ENCODE measurements around the gene HLX. TPM values are rescaled to one million over a fixed set of nuclear protein-coding genes. Genes with fewer than 3 reads are reported as not detected.

Gene HLX
- total RNA-seq, 6 experiments from 2014 or later, result 5.5 to 10.8 (median 6.7) TPM

GRCh38 chr1:220896092-220896491 lies 16.8 kb downstream of the HLX start:
- intact Hi-C loops (cut with DNase I), result no loop called here
- Histone ChIP-seq H3K4me3 (no peak overlapping the region), H3K36me3 (no peaks in the 10 kb centered on the region), H3K27me3 (peaks cover 0 to 30% of the 10 kb centered on the region in 2 donors), H3K9me3 (no peaks in the 10 kb centered on the region), H3K4me1 (peaks cover 0 to 12% (median 5%) of the 10 kb centered on the region in 4 donors), H3K27ac (no peak overlapping the region)
- 80% methylated on average over 9 of the region's 12 CpGs for WGBS (ENCODE audit: insufficient coverage, low coverage, low lambda C conversion rate, missing lambda C conversion rate)
- DNase-seq, result no peak
- TF ChIP-seq POLR2A (IDR thresholded peaks at IDR 0.05) (no peak), CTCF (IDR thresholded peaks at IDR 0.05) (no peak)
- no peak for ATAC-seq

DNA sequence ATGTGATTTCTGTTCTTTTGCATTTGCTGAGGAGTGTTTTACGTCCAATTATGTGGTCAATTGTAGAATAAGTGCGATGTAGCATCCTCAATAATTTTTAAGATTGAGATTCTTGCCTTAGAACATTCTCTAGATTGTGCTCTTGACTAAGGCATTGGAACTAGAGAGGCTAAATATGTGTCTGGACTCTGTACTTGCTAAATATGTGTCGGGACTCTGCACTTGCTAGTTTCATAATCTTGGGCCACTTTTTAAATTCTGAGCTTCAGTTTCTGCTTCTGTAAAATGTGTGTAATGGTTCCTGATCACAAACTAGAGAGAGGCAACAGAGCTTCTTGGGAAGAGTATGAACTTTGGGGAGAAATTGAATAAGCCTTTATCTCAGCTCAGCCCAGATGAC lies 21.6 kb downstream of the HLX start:
- Histone ChIP-seq H3K4me1 (no peaks in the 10 kb centered on the region), H3K36me3 (no peaks in the 10 kb centered on the region), H3K9me3 (no peaks in the 10 kb centered on the region), H3K27ac (no peak overlapping the region), H3K4me3 (no peak overlapping the region), H3K27me3 (no peaks in the 10 kb centered on the region)
- intact Hi-C loops (cut with DNase I), result no loop called here
- TF ChIP-seq POLR2A (IDR thresholded peaks at IDR 0.05), result no peak
- no peak for TF ChIP-seq CTCF (IDR thresholded peaks at IDR 0.05)
- WGBS (ENCODE audit: insufficient coverage, low coverage, low lambda C conversion rate, missing lambda C conversion rate), result 53% methylated on average over 3 of the region's 3 CpGs
- ATAC-seq (no peak), DNase-seq (no peak)

- Histone ChIP-seq H3K4me3 (no peak overlapping the region), H3K9me3 (no peaks in the 10 kb centered on the region), H3K36me3 (no peaks in the 10 kb centered on the region), H3K27ac (no peak overlapping the region), H3K4me1 (peaks cover 0 to 9% (median 2%) of the 10 kb centered on the region in 4 donors), H3K27me3 (no peaks in the 10 kb centered on the region)
- ATAC-seq, result no peak
- 75% methylated on average over 2 of the region's 2 CpGs for WGBS (ENCODE audit: insufficient coverage, low coverage, low lambda C conversion rate, missing lambda C conversion rate)
- intact Hi-C loops (cut with DNase I), result no loop called here
- DNase-seq, result no peak
- TF ChIP-seq POLR2A (IDR thresholded peaks at IDR 0.05) (no peak), CTCF (IDR thresholded peaks at IDR 0.05) (no peak)
These were observed 22.6 kb downstream of the HLX start for GRCh38 chr1:220901881-220902280.

DNA sequence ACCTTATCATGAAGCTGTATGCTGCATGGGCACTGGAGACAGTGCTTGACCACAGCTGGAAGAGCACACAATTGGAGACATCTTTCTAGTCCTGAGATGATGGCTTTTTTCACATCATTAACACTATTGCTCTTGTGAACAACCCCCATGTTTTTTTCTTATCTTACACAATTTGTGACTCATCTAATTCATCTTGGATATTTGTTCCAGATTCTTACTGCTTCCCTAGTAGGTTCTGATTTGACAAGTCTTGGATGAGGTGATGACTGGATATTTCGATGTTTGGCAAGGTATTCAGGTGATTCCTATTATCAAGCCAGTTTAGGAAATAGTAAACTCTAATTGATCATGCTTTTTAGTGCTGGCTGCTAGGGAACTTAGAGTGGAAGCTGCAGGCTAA lies 23.7 kb downstream of the HLX start:
- intact Hi-C loops (cut with DNase I), result no loop called here
- 70% methylated on average over 1 of the region's 1 CpG for WGBS (ENCODE audit: insufficient coverage, low coverage, low lambda C conversion rate, missing lambda C conversion rate)
- no peaks in the 10 kb centered on the region for H3K9me3 ChIP-seq
- H3K4me3 ChIP-seq, result no peak overlapping the region
- H3K27ac ChIP-seq, result no peak overlapping the region
- no peaks in the 10 kb centered on the region for H3K27me3 ChIP-seq
- H3K36me3 ChIP-seq, result no peaks in the 10 kb centered on the region
- peaks cover 0 to 9% (median 2%) of the 10 kb centered on the region in 4 donors for H3K4me1 ChIP-seq
- DNase-seq (no peak), ATAC-seq (no peak)
- no peak for TF ChIP-seq POLR2A (IDR thresholded peaks at IDR 0.05)

DNA sequence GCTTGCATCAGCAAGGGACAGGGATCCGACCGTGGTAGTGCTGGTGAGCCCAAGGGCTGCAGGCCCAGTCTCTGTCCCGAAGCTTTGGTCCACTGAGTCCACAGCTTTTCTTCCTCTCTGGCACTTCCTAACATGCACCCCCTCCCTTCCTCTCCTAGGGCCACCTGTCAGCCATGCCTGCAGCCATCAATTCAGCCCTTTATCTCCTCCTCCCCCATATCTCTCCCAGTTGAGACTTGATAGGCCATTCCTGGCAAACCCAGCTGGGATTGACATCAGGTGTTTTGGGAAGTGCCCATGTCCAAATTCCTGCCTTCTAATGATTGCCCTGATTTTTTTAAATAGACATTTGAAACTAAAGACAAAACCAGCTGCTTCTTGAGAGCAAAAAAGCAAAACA lies 25.6 kb downstream of the HLX start:
- DNase-seq (no peak), ATAC-seq (no peak)
- Histone ChIP-seq H3K4me1 (peaks cover 0 to 9% (median 2%) of the 10 kb centered on the region in 4 donors), H3K9me3 (no peaks in the 10 kb centered on the region), H3K36me3 (no peaks in the 10 kb centered on the region), H3K27me3 (no peaks in the 10 kb centered on the region), H3K4me3 (no peak overlapping the region), H3K27ac (no peak overlapping the region)
- intact Hi-C loops (cut with DNase I), result no loop called here
- 93% methylated on average over 2 of the region's 3 CpGs for WGBS (ENCODE audit: insufficient coverage, low coverage, low lambda C conversion rate, missing lambda C conversion rate)
- TF ChIP-seq CTCF (IDR thresholded peaks at IDR 0.05), result no peak
- no peak for TF ChIP-seq POLR2A (IDR thresholded peaks at IDR 0.05)

All from right lobe of liver (tissue), 6 donors.